Fibroblast of the conjunctiva (primary cell): ENCODE data around the gene MACF1.
A peak's percentile ranks its signal among the peaks of the same experiment; 100 is the strongest.
"Not testable (repeated sequence)": the region's sequence is repeated elsewhere in the genome, so short reads cannot be mapped to it uniquely, and the experiment has no call there.

Source experiments
- DNase-seq: peaks from one replicate; pipeline ENCODE4 v3.0.0-alpha.2; 2010; ENCODE audit warnings: low read depth

MACF1 gene

GRCh38 chr1:39204441-39205081, at the start of gene MACF1:
Gene MACF1 (plus strand): TSS chr1:39204695. CDS start chr1:39205023, 328 bp downstream.
- peak; percentile 92 for DNase-seq

- DNase-seq: no peak
Observed at GRCh38 chr1:39157304-39157703, 47.2 kb upstream of the MACF1 start.

- DNase-seq: no peak
Observed at GRCh38 chr1:39158327-39159086, 46.0 kb upstream of the MACF1 start.

GRCh38 chr1:39159224-39160036, 45.1 kb upstream of the MACF1 start:
- DNase-seq: no peak

- DNase-seq: no peak
Observed at GRCh38 chr1:39160703-39161102, 43.8 kb upstream of the MACF1 start.

GRCh38 chr1:39161811-39162210, 42.7 kb upstream of the MACF1 start:
- DNase-seq: not testable (repeated sequence)

GRCh38 chr1:39163469-39163868, 41.0 kb upstream of the MACF1 start:
- DNase-seq: no peak

GRCh38 chr1:39164256-39164655, 40.2 kb upstream of the MACF1 start:
- no peak for DNase-seq

- no peak for DNase-seq
Observed at GRCh38 chr1:39165049-39165448, 39.4 kb upstream of the MACF1 start.

- DNase-seq: no peak
Observed at GRCh38 chr1:39165488-39165887, 39.0 kb upstream of the MACF1 start.

- DNase-seq: no peak
Observed at GRCh38 chr1:39167632-39168209, 36.8 kb upstream of the MACF1 start.

GRCh38 chr1:39168301-39169080, 36.0 kb upstream of the MACF1 start:
- DNase-seq: no peak

- DNase-seq: no peak
Observed at GRCh38 chr1:39170731-39171667, 33.5 kb upstream of the MACF1 start.

GRCh38 chr1:39173119-39173994, 31.1 kb upstream of the MACF1 start:
- DNase-seq: no peak

- no peak for DNase-seq
Observed at GRCh38 chr1:39173995-39174380, 30.5 kb upstream of the MACF1 start.

- DNase-seq: no peak
Observed at GRCh38 chr1:39174390-39175081, 30.0 kb upstream of the MACF1 start.

GRCh38 chr1:39177706-39178105, 26.8 kb upstream of the MACF1 start:
- DNase-seq: no peak

GRCh38 chr1:39178541-39179431, 25.7 kb upstream of the MACF1 start:
- no peak for DNase-seq
